ENCODE measurements around the gene MROH8. TPM values are rescaled to one million over a fixed set of nuclear protein-coding genes. Genes with fewer than 3 reads are reported as not detected.

MROH8 gene
- total RNA-seq, 3 donors from 2014 or later = 1.4 to 3.1 (median 2.6) TPM

GRCh38 chr20:37223053-37223452 lies 43.7 kb upstream of the MROH8 start:
- no peak for TF ChIP-seq CTCF (IDR thresholded peaks at IDR 0.05)
- DNase-seq = peak in 1 of 3 donors; percentile 30
- Histone ChIP-seq H3K36me3 (ENCODE audit: low read depth) (peaks cover 9% of the 10 kb centered on the region), H3K4me3 (no peak overlapping the region), H3K4me1 (ENCODE audit: low read depth) (peaks cover 9% of the 10 kb centered on the region), H3K9me3 (no peaks in the 10 kb centered on the region)
- ATAC-seq = peak; percentile 71
- intact Hi-C loops (cut with DNase I, micrococcal nuclease) = no loop called here

- Histone ChIP-seq H3K4me1 (ENCODE audit: low read depth) (peaks cover 9% of the 10 kb centered on the region), H3K9me3 (no peaks in the 10 kb centered on the region), H3K36me3 (ENCODE audit: low read depth) (peaks cover 9% of the 10 kb centered on the region), H3K4me3 (no peak overlapping the region)
- no peak for TF ChIP-seq CTCF (IDR thresholded peaks at IDR 0.05)
- intact Hi-C loops (cut with DNase I, micrococcal nuclease) = no loop called here
- DNase-seq (no peak), ATAC-seq (no peak)
Measured at GRCh38 chr20:37222086-37222485, 42.7 kb upstream of the MROH8 start.

- DNase-seq = no peak
- H3K9me3 ChIP-seq = no peaks in the 10 kb centered on the region
- peak; percentile 39 for ATAC-seq
- no peak overlapping the region for H3K4me3 ChIP-seq
- intact Hi-C loops (cut with DNase I, micrococcal nuclease) = no loop called here
- TF ChIP-seq CTCF (IDR thresholded peaks at IDR 0.05) = no peak
- peaks cover 9% of the 10 kb centered on the region for H3K36me3 ChIP-seq (ENCODE audit: low read depth)
- peaks cover 9% of the 10 kb centered on the region for H3K4me1 ChIP-seq (ENCODE audit: low read depth)
Measured at GRCh38 chr20:37220731-37221130, 41.4 kb upstream of the MROH8 start.

- intact Hi-C loops (cut with DNase I, micrococcal nuclease) = no loop called here
- DNase-seq (no peak), ATAC-seq (no peak)
- Histone ChIP-seq H3K9me3 (no peaks in the 10 kb centered on the region), H3K4me3 (no peak overlapping the region), H3K36me3 (ENCODE audit: low read depth) (peaks cover 9% of the 10 kb centered on the region), H3K4me1 (ENCODE audit: low read depth) (peaks cover 9% of the 10 kb centered on the region)
- TF ChIP-seq CTCF (IDR thresholded peaks at IDR 0.05) = no peak
Measured at GRCh38 chr20:37219751-37220668, 40.7 kb upstream of the MROH8 start.

GRCh38 chr20:37218976-37219375 lies 39.6 kb upstream of the MROH8 start:
- TF ChIP-seq CTCF (IDR thresholded peaks at IDR 0.05) = no peak
- intact Hi-C loops (cut with DNase I, micrococcal nuclease) = no loop called here
- H3K4me1 ChIP-seq (ENCODE audit: low read depth) = peaks cover 9% of the 10 kb centered on the region
- DNase-seq = no peak
- ATAC-seq = no peak
- H3K36me3 ChIP-seq (ENCODE audit: low read depth) = peaks cover under 1% of the 10 kb centered on the region
- no peak overlapping the region for H3K4me3 ChIP-seq
- H3K9me3 ChIP-seq = no peaks in the 10 kb centered on the region

All from mucosa of descending colon (tissue), 3 donors.